Measurements from ENCODE around the gene OPCML. TPM values are rescaled to one million over a fixed set of nuclear protein-coding genes. Genes with fewer than 3 reads are reported as not detected.

Gene OPCML
- total RNA-seq, 1 donor from 2014 or later = 1.7 TPM

DNA sequence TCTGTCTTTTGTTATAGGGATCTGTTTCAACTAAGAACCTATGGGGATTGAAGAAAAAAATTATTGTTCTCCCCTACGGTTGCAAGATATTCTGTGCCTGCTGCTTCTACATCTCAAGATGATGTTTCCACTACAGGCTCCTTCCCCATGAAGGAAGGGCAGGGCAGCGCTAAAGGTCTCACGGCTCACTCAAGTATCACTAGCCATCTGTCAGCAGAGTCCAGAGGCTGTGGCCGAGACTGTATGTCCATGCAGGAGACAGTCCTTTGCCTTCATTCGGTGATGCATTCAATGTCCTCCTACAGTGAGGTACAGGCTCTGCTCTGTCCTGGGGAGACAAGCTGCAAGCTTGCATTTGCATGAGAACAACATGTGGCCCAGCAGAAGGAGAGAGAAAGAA is 518.0 kb downstream of the OPCML start:
- no peak overlapping the region for H3K27ac Mint-ChIP-seq
- no peak for DNase-seq (ENCODE audit: low spot score, unreplicated experiment)
- no peaks in the 10 kb centered on the region for H3K9me3 Mint-ChIP-seq (ENCODE audit: low read depth)
- no peaks in the 10 kb centered on the region for H3K36me3 Mint-ChIP-seq (ENCODE audit: insufficient read depth)
- peaks cover 87% of the 10 kb centered on the region for H3K27me3 Mint-ChIP-seq
- H3K4me1 Mint-ChIP-seq (ENCODE audit: low read depth) = peaks cover 8% of the 10 kb centered on the region
- no peak overlapping the region for H3K4me3 Mint-ChIP-seq (ENCODE audit: low read depth)
- no peak for TF ChIP-seq CTCF (IDR thresholded peaks at IDR 0.05; ENCODE audit: unreplicated experiment)

DNA sequence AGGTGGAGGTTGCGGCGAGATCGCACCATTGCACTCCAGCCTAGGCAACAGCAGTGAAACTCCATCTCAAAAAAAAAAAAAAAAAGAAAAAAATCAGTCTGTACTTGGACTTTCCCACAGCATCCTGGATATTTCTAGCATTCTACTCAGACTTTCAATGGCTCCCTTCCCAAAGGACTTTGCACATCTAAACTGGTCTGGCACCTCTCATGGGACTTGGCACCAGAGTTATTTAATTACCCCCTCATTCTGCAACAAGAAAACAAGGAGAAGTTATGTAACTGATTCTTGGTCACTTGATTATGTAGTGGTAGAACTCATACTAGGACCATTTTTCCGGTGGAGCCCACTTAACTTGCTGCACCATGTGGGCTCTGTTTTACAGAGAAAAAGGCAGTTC is 519.5 kb downstream of the OPCML start:
- Mint-ChIP-seq H3K27me3 (peaks cover 87% of the 10 kb centered on the region), H3K27ac (no peak overlapping the region), H3K9me3 (ENCODE audit: low read depth) (no peaks in the 10 kb centered on the region), H3K36me3 (ENCODE audit: insufficient read depth) (no peaks in the 10 kb centered on the region), H3K4me1 (ENCODE audit: low read depth) (peaks cover 17% of the 10 kb centered on the region), H3K4me3 (ENCODE audit: low read depth) (no peak overlapping the region)
- no peak for DNase-seq (ENCODE audit: low spot score, unreplicated experiment)
- TF ChIP-seq CTCF (IDR thresholded peaks at IDR 0.05; ENCODE audit: unreplicated experiment) = no peak

GRCh38 chr11:133011604-133012003 is 520.7 kb downstream of the OPCML start:
- no peak for DNase-seq (ENCODE audit: low spot score, unreplicated experiment)
- peaks cover 26% of the 10 kb centered on the region for H3K4me1 Mint-ChIP-seq (ENCODE audit: low read depth)
- H3K9me3 Mint-ChIP-seq (ENCODE audit: low read depth) = no peaks in the 10 kb centered on the region
- no peak overlapping the region for H3K4me3 Mint-ChIP-seq (ENCODE audit: low read depth)
- no peak overlapping the region for H3K27ac Mint-ChIP-seq
- TF ChIP-seq CTCF (IDR thresholded peaks at IDR 0.05; ENCODE audit: unreplicated experiment) = no peak
- no peaks in the 10 kb centered on the region for H3K36me3 Mint-ChIP-seq (ENCODE audit: insufficient read depth)
- H3K27me3 Mint-ChIP-seq = peaks cover 89% of the 10 kb centered on the region

DNA sequence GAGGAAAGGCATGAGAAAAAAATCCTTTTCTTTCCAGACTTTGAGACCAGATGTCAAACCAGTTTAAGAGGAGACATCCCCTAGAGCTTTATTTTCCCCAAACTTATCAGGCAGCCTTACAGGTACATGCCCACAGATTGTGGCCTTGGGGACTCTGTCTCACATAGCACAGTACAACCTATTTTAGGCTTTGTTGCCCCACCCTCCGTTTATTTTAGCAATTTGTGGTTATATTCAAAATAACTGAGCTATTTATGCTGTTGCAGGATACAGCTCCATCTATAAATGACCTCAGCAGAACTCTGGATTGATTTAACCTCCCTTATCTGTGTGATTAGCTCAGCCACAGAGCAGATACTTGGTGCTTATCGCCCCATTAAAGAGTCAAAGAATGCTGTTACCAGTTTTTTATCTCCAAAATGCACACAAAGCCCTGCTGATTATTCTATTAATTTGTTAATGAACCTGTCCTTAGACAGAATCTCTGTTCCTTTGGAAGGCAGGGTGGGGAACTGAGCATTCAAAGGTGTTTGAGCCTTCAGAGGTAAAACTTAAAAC is 525.2 kb downstream of the OPCML start:
- Mint-ChIP-seq H3K27ac (no peak overlapping the region), H3K4me3 (ENCODE audit: low read depth) (no peak overlapping the region), H3K27me3 (peaks cover 100% of the 10 kb centered on the region), H3K36me3 (ENCODE audit: insufficient read depth) (no peaks in the 10 kb centered on the region), H3K9me3 (ENCODE audit: low read depth) (peaks cover 4% of the 10 kb centered on the region), H3K4me1 (ENCODE audit: low read depth) (peaks cover 24% of the 10 kb centered on the region)
- no peak for TF ChIP-seq CTCF (IDR thresholded peaks at IDR 0.05; ENCODE audit: unreplicated experiment)
- no peak for DNase-seq (ENCODE audit: low spot score, unreplicated experiment)

DNA sequence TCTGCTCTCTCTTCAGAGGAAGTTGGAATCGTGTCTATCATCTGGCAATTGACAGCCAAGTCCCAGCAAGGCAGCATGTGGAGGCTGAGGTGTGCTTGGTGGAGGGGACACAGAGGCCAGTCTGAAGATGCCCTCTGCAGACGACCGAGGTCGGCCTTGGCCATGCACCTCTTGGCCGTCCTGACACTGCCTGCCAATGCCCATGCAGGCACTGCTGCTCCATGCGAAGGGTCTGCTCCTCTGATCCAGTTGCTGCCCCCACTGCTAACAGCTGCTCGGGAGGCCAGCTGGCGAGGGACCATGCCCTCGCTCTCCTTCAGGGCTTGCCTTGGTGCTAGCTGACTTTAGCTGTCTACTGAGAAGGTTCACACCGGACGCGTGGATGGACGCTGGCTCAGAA is 527.9 kb downstream of the OPCML start:
- H3K27me3 Mint-ChIP-seq = peaks cover 100% of the 10 kb centered on the region
- H3K9me3 Mint-ChIP-seq (ENCODE audit: low read depth) = peaks cover 4% of the 10 kb centered on the region
- no peak for TF ChIP-seq CTCF (IDR thresholded peaks at IDR 0.05; ENCODE audit: unreplicated experiment)
- DNase-seq (ENCODE audit: low spot score, unreplicated experiment) = no peak
- peaks cover 18% of the 10 kb centered on the region for H3K4me1 Mint-ChIP-seq (ENCODE audit: low read depth)
- H3K36me3 Mint-ChIP-seq (ENCODE audit: insufficient read depth) = no peaks in the 10 kb centered on the region
- H3K4me3 Mint-ChIP-seq (ENCODE audit: low read depth) = no peak overlapping the region
- H3K27ac Mint-ChIP-seq = no peak overlapping the region
